ENCODE measurements around the gene APOBEC3H. TPM values are rescaled to one million over a fixed set of nuclear protein-coding genes. Genes with fewer than 3 reads are reported as not detected.

The APOBEC3H gene
- total RNA-seq, 1 experiment from 2014 or later = 1.8 TPM

DNA sequence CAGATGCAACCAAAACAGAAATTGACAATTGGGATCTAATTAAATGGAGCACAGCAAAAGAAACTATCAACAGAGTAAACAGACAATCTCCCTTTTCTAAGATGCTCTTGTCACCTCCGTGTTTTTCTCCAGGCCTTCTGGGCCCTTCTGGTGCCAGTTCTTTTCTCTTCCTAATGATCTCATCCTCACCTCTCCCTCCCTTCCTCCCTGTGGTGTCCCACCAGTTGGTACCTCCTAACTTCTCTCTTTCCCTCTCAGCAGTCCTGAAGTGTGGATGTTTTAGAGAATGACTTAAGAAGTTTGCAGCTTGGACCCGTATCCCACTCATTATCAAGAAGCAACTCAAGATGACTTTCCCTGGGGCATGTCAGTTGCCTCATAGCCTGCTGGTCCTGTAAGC is 6.4 kb downstream of the APOBEC3H start:
- H3K9me3 ChIP-seq (ENCODE audit: control insufficient read depth in 1 of 2, insufficient read depth in 1 of 2, low read depth in 1 of 2, low read length in 2 of 2) = no peaks in the 10 kb centered on the region
- TF ChIP-seq EZH2phosphoT487 (IDR thresholded peaks at IDR 0.05; ENCODE audit: borderline replicate concordance) = no peak
- TF ChIP-seq CEBPB (IDR thresholded peaks at IDR 0.05; ENCODE audit: low read depth) = no peak
- TF ChIP-seq POLR2A (IDR thresholded peaks at IDR 0.05; ENCODE audit: borderline replicate concordance, extremely low read depth, insufficient read depth, insufficient read length) = no peak
- no peak for TF ChIP-seq RAD21 (IDR thresholded peaks at IDR 0.05; ENCODE audit: low read depth)
- TF ChIP-seq FOSL1 (IDR thresholded peaks at IDR 0.05; ENCODE audit: low read depth) = no peak
- TF ChIP-seq, protein P1, sequence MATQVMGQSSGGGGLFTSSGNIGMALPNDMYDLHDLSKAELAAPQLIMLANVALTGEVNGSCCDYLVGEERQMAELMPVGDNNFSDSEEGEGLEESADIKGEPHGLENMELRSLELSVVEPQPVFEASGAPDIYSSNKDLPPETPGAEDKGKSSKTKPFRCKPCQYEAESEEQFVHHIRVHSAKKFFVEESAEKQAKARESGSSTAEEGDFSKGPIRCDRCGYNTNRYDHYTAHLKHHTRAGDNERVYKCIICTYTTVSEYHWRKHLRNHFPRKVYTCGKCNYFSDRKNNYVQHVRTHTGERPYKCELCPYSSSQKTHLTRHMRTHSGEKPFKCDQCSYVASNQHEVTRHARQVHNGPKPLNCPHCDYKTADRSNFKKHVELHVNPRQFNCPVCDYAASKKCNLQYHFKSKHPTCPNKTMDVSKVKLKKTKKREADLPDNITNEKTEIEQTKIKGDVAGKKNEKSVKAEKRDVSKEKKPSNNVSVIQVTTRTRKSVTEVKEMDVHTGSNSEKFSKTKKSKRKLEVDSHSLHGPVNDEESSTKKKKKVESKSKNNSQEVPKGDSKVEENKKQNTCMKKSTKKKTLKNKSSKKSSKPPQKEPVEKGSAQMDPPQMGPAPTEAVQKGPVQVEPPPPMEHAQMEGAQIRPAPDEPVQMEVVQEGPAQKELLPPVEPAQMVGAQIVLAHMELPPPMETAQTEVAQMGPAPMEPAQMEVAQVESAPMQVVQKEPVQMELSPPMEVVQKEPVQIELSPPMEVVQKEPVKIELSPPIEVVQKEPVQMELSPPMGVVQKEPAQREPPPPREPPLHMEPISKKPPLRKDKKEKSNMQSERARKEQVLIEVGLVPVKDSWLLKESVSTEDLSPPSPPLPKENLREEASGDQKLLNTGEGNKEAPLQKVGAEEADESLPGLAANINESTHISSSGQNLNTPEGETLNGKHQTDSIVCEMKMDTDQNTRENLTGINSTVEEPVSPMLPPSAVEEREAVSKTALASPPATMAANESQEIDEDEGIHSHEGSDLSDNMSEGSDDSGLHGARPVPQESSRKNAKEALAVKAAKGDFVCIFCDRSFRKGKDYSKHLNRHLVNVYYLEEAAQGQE (IDR thresholded peaks at IDR 0.05; ENCODE audit: low read depth) = no peak
- no peaks in the 10 kb centered on the region for H3K27me3 ChIP-seq (ENCODE audit: insufficient read depth, low read length)
- no peak overlapping the region for H3K4me2 ChIP-seq (ENCODE audit: low read length)
- BruUV-seq (replicated peaks) = no TSS peak
- no peak overlapping the region for H3K27ac ChIP-seq (ENCODE audit: low read depth, low read length)
- H3K79me2 ChIP-seq (ENCODE audit: insufficient read depth, low read length) = no peaks in the 10 kb centered on the region
- DNase-seq (ENCODE audit: low read depth, low spot score) (no peak), ATAC-seq (no peak)
- ChIA-PET POLR2A (no interaction called here), CTCF (no interaction called here), RAD21 (ENCODE audit: low non-redundant PET in 1 of 2, low total read pairs in 2 of 2, uncharacterized antibody in 2 of 2, unreplicated experiment in 2 of 2) (no interaction called here)
- peaks cover 2 to 4% of the 10 kb centered on the region in 2 experiments for H3K4me1 ChIP-seq (ENCODE audit: control insufficient read depth in 1 of 2, insufficient read depth in 2 of 2, low read length in 2 of 2)
- H3K9me2 ChIP-seq (ENCODE audit: insufficient read depth) = no peaks in the 10 kb centered on the region
- no peaks in the 10 kb centered on the region for H3K36me3 ChIP-seq (ENCODE audit: control insufficient read depth in 1 of 2, insufficient read depth in 2 of 2, low read length in 2 of 2)
- H4K20me1 ChIP-seq (ENCODE audit: insufficient read depth) = no peaks in the 10 kb centered on the region
- H3K9ac ChIP-seq (ENCODE audit: low read length) = no peak overlapping the region
- intact Hi-C loops (cut with micrococcal nuclease) = no loop called here
- no peak overlapping the region for H3K4me3 ChIP-seq (replicated peaks in 1 of 2; ENCODE audit: low read depth in 1 of 2, low read length in 2 of 2)
- no peak overlapping the region for H2AFZ ChIP-seq (ENCODE audit: low read depth, low read length, poor library complexity, severe bottlenecking)

DNA sequence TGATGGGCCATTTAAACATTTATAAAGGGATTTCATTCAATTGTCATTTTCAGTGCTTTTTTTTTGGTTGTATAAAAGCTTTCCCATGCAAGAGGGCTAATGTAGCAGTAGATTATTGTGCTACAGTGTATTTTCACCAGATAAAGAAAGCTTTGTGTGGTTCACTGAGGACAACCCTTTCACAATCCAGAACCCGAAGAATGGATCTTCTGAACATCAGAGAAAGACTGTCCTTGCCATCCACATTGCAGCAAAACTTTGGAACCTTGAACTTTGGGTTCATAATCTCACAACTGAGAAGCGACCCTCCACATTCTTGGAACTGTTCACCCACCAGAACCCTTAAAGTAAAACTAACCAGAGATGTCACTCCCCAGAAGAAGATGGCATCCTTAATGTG is 9.3 kb downstream of the APOBEC3H start:
- no peaks in the 10 kb centered on the region for H3K36me3 ChIP-seq (ENCODE audit: control insufficient read depth in 1 of 2, insufficient read depth in 2 of 2, low read length in 2 of 2)
- H3K4me2 ChIP-seq (ENCODE audit: low read length) = no peak overlapping the region
- no peaks in the 10 kb centered on the region for H4K20me1 ChIP-seq (ENCODE audit: insufficient read depth)
- H3K27me3 ChIP-seq (ENCODE audit: insufficient read depth, low read length) = no peaks in the 10 kb centered on the region
- H3K9me3 ChIP-seq (ENCODE audit: control insufficient read depth in 1 of 2, insufficient read depth in 1 of 2, low read depth in 1 of 2, low read length in 2 of 2) = no peaks in the 10 kb centered on the region
- ATAC-seq = no peak
- no peak for DNase-seq (ENCODE audit: low read depth, low spot score)
- H2AFZ ChIP-seq (ENCODE audit: low read depth, low read length, poor library complexity, severe bottlenecking) = no peak overlapping the region
- TF ChIP-seq SIN3A (IDR thresholded peaks at IDR 0.05; ENCODE audit: low read depth) = no peak
- TF ChIP-seq, protein P2, sequence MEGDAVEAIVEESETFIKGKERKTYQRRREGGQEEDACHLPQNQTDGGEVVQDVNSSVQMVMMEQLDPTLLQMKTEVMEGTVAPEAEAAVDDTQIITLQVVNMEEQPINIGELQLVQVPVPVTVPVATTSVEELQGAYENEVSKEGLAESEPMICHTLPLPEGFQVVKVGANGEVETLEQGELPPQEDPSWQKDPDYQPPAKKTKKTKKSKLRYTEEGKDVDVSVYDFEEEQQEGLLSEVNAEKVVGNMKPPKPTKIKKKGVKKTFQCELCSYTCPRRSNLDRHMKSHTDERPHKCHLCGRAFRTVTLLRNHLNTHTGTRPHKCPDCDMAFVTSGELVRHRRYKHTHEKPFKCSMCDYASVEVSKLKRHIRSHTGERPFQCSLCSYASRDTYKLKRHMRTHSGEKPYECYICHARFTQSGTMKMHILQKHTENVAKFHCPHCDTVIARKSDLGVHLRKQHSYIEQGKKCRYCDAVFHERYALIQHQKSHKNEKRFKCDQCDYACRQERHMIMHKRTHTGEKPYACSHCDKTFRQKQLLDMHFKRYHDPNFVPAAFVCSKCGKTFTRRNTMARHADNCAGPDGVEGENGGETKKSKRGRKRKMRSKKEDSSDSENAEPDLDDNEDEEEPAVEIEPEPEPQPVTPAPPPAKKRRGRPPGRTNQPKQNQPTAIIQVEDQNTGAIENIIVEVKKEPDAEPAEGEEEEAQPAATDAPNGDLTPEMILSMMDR (IDR thresholded peaks at IDR 0.05 in 2 of 3, conservative IDR thresholded peaks at IDR 0.05 in 1 of 3; ENCODE audit: borderline replicate concordance in 1 of 3, insufficient read depth in 1 of 3, low read depth in 2 of 3, low read length in 2 of 3) = no peak
- TF ChIP-seq POLR2A (IDR thresholded peaks at IDR 0.05; ENCODE audit: borderline replicate concordance, extremely low read depth, insufficient read depth, insufficient read length) = no peak
- TF ChIP-seq EZH2 (IDR thresholded peaks at IDR 0.05) = no peak
- TF ChIP-seq POLR2AphosphoS5 (IDR thresholded peaks at IDR 0.05; ENCODE audit: low read depth, low read length) = no peak
- TF ChIP-seq TCF7L2 (IDR thresholded peaks at IDR 0.05; ENCODE audit: borderline replicate concordance, extremely low read depth, insufficient read depth, insufficient read length) = no peak
- no peak for TF ChIP-seq EZH2phosphoT487 (IDR thresholded peaks at IDR 0.05; ENCODE audit: borderline replicate concordance)
- TF ChIP-seq JUND (IDR thresholded peaks at IDR 0.05) = no peak
- BruUV-seq (replicated peaks) = no TSS peak
- H3K79me2 ChIP-seq (ENCODE audit: insufficient read depth, low read length) = no peaks in the 10 kb centered on the region
- RAD21 ChIA-PET (ENCODE audit: low non-redundant PET in 1 of 2, low total read pairs in 2 of 2, uncharacterized antibody in 2 of 2, unreplicated experiment in 2 of 2) = no interaction called here
- H3K4me3 ChIP-seq (replicated peaks in 1 of 2; ENCODE audit: low read depth in 1 of 2, low read length in 2 of 2) = no peak overlapping the region
- H3K4me1 ChIP-seq (ENCODE audit: control insufficient read depth in 1 of 2, insufficient read depth in 2 of 2, low read length in 2 of 2) = no peaks in the 10 kb centered on the region
- intact Hi-C loops (cut with micrococcal nuclease) = no loop called here
- H3K27ac ChIP-seq (ENCODE audit: low read depth, low read length) = no peak overlapping the region
- CTCF ChIA-PET = no interaction called here
- no peak overlapping the region for H3K9ac ChIP-seq (ENCODE audit: low read length)
- H3K9me2 ChIP-seq (ENCODE audit: insufficient read depth) = no peaks in the 10 kb centered on the region
- POLR2A ChIA-PET = no interaction called here

Data from HCT116 (cell line).